A673 (cell line): ENCODE results near the gene TBX19. TPM values are rescaled to one million over a fixed set of nuclear protein-coding genes. Genes with fewer than 3 reads are reported as not detected.
A peak's percentile ranks its signal among the peaks of the same experiment; 100 is the strongest.

Experiments
- BruUV-seq: library from RNA; stranded (reverse); fragments of 400-500 nt; replicated peaks from 2 replicates; lab custom pipeline; 2021; lab: Mats Ljungman, UMichigan
- CTCF ChIA-PET: fragments of 300-600 bp; sonication (Branson Sonifier 250); formaldehyde crosslinking; loops from one replicate; lab custom pipeline; 2022; ENCODE audit warnings: antibody characterized with exemption; lab: Charles Lee
- POLR2A ChIA-PET: fragments of 300-600 bp; sonication (Branson Sonifier 250); formaldehyde crosslinking; loops from one replicate; lab custom pipeline; 2022; ENCODE audit warnings: antibody characterized with exemption; ENCODE audit not compliant: low non-redundant PET; lab: Charles Lee
- DNase-seq: peaks from one replicate; pipeline ENCODE4 v3.0.0-alpha.2; 2015; ENCODE audit warnings: low spot score
- H3K27ac ChIP-seq: fragments of 200-600 bp; sonication (generic); 2 replicates; pipeline ENCODE4 v1.5.1; 2016; ENCODE audit warnings: mixed run types, low read depth, mild to moderate bottlenecking, mixed read lengths, antibody characterized with exemption, low read length; ENCODE audit not compliant: poor library complexity, severe bottlenecking
- H3K27me3 ChIP-seq: fragments of 200-600 bp; sonication (generic); replicated peaks from 2 replicates; pipeline ENCODE4 v1.6.1; 2017; ENCODE audit warnings: mixed run types, low read depth, mild to moderate bottlenecking, mixed read lengths, antibody characterized with exemption, low read length; ENCODE audit not compliant: insufficient read depth, poor library complexity
- H3K36me3 ChIP-seq: fragments of 200-600 bp; sonication (generic); 2 replicates; pipeline ENCODE4 v1.6.1; 2016; ENCODE audit warnings: mixed run types, mild to moderate bottlenecking, mixed read lengths, antibody characterized with exemption, low read length; ENCODE audit not compliant: insufficient read depth, poor library complexity, severe bottlenecking
- H3K4me1 ChIP-seq: fragments of 200-600 bp; sonication (generic); 2 replicates; pipeline ENCODE4 v1.6.1; 2017; ENCODE audit warnings: mixed run types, mild to moderate bottlenecking, mixed read lengths, antibody characterized with exemption, low read length; ENCODE audit not compliant: insufficient read depth, poor library complexity, severe bottlenecking
- H3K4me3 ChIP-seq: fragments of 200-600 bp; sonication (generic); 2 replicates; pipeline ENCODE4 v1.5.1; 2016; ENCODE audit warnings: low read depth, mixed run types, mild to moderate bottlenecking, mixed read lengths, low read length; ENCODE audit not compliant: poor library complexity, severe bottlenecking
- H3K9me3 ChIP-seq: fragments of 200-600 bp; sonication (generic); 2 replicates; pipeline ENCODE4 v1.6.1; 2016; ENCODE audit warnings: mixed run types, low read depth, mild to moderate bottlenecking, mixed read lengths, antibody characterized with exemption, low read length; ENCODE audit not compliant: poor library complexity, severe bottlenecking
- EZH2 ChIP-seq: fragments of 200-600 bp; sonication (generic); IDR thresholded peaks from 2 replicates; pipeline ENCODE4 v1.6.1; 2017; ENCODE audit warnings: borderline replicate concordance, low read depth, mild to moderate bottlenecking, mixed read lengths, antibody characterized with exemption, low read length; ENCODE audit not compliant: poor library complexity, severe bottlenecking
- intact Hi-C: fragments of 100-400 bp; cut with micrococcal nuclease; formaldehyde crosslinking; loops from one replicate; pipeline ENCODE4 v1.10.0; 2022; ENCODE audit not compliant: unreplicated experiment
- total RNA-seq: library from RNA; stranded (reverse); gene quantifications from 2 replicates; pipeline ENCODE4 v1.2.3, GENCODE V29; 2021
- TF ChIP-seq, protein P1 (sequence below): fragments of 300-800, 200-600 bp; sonication (generic); conservative IDR thresholded peaks from 2 replicates; pipeline ENCODE4 v1.5.1; 2017; ENCODE audit warnings: low read depth, mild to moderate bottlenecking, antibody characterized with exemption, low read length, moderate library complexity, mixed read lengths

The TBX19 gene
- total RNA-seq, 1 experiment from 2014 or later: 2.5 TPM

DNA sequence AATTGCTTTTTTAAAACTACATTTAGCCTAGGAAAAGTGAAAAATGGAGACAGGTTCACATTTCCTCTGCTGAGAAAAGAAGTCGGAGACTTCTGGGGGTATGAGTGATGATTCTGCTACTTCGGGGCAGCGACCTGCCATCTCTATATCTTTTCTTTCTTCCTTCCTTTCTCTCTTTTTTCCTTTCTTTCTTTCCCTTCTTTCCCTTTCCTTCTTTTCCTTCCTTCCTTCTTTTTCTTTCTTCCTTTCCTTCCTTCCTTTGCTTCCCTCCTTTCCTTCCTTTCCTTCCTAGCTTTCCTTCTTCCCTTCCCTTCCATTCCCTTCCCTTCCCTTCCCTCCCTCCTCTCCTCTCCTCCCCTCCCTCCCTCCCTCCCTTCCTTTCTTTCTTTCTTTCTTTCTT, 17.8 kb downstream of the TBX19 start:
- CTCF ChIA-PET: no interaction called here
- DNase-seq: no peak
- Histone ChIP-seq H3K36me3 (no peaks in the 10 kb centered on the region), H3K4me3 (no peak overlapping the region), H3K27ac (no peak overlapping the region), H3K9me3 (no peaks in the 10 kb centered on the region), H3K4me1 (no peaks in the 10 kb centered on the region), H3K27me3 (no peaks in the 10 kb centered on the region)
- POLR2A ChIA-PET: no interaction called here
- no TSS peak for BruUV-seq
- intact Hi-C loops: no loop called here
- TF ChIP-seq, protein P1, sequence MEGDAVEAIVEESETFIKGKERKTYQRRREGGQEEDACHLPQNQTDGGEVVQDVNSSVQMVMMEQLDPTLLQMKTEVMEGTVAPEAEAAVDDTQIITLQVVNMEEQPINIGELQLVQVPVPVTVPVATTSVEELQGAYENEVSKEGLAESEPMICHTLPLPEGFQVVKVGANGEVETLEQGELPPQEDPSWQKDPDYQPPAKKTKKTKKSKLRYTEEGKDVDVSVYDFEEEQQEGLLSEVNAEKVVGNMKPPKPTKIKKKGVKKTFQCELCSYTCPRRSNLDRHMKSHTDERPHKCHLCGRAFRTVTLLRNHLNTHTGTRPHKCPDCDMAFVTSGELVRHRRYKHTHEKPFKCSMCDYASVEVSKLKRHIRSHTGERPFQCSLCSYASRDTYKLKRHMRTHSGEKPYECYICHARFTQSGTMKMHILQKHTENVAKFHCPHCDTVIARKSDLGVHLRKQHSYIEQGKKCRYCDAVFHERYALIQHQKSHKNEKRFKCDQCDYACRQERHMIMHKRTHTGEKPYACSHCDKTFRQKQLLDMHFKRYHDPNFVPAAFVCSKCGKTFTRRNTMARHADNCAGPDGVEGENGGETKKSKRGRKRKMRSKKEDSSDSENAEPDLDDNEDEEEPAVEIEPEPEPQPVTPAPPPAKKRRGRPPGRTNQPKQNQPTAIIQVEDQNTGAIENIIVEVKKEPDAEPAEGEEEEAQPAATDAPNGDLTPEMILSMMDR: no peak
- TF ChIP-seq EZH2: no peak

DNA sequence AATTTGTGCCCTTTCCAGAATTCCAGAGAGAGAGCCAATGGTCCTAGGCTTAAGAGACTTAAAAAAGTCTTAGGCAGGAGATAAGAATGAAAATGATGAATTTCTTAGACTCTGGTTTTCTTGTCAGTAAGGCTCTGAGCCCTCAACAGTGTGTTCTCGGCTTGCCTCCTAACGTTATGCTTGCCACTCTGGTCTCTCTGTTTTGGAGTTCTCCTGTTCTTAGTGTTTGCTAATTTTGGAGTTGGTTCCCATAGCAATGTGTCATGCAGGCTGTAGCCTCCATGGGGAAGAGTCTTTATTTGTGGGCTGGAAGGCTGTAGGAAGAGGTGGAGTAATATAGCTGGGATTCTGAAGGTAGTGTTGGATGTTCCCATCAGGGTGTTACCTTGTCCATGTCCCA, 19.9 kb downstream of the TBX19 start:
- BruUV-seq: no TSS peak
- POLR2A ChIA-PET: interaction anchor here (0.5 kb wide), 1 partner anchor 1568 kb away, joined by 3 read pairs; no protein-coding TSS in a partner anchor

DNA sequence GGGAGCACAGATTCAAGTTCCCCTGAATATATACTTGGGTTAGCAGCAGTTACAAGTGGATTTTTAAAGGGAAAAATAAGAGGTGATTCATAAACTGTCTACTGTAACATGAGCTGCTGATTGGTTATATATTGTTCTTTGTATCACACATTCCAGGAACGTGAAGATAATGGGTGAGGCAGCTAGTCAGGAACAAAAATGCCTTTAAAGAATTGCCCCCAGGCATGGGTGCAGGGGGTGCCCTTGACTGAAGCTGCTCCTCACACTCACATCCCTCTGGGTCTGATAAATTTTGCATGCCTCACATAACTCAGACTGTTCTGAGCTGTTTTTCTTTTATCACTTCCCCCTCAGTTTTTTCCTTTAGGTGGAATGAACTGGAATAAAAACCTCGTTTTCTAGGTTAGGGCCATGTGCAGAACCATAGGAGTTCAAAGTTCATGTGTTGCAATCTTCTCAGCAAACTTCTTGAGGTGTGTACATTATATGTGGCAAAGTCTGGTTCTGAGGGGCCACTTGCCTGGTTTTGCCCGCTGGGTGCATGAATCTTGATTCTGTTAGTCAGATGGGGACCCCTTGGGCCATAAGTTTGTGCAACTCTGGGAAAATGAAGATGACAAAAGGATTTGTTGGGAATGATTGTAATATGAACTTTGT, 21.1 kb downstream of the TBX19 start:
- intact Hi-C loops: no loop called here
- CTCF ChIA-PET: interaction anchor here (1.5 kb wide), 1 partner anchor 66 kb away, joined by 3 read pairs; no protein-coding TSS in a partner anchor
- Histone ChIP-seq H3K4me1 (peaks cover 7% of the 10 kb centered on the region), H3K27me3 (no peaks in the 10 kb centered on the region), H3K9me3 (no peaks in the 10 kb centered on the region), H3K4me3 (no peak overlapping the region), H3K27ac (no peak overlapping the region), H3K36me3 (no peaks in the 10 kb centered on the region)
- TF ChIP-seq, protein P1: no peak
- no peak for TF ChIP-seq EZH2
- DNase-seq: peak; percentile 24
- POLR2A ChIA-PET: interaction anchor here (0.6 kb wide), 1 partner anchor 15 kb away, joined by 5 read pairs; no protein-coding TSS in a partner anchor
- no TSS peak for BruUV-seq

More for the DNA sequence above, 19.9 kb downstream of the TBX19 start:
- TF ChIP-seq, protein P1: no peak
- no peak for TF ChIP-seq EZH2
- H3K9me3 ChIP-seq: no peaks in the 10 kb centered on the region
- intact Hi-C loops: no loop called here
- H3K36me3 ChIP-seq: no peaks in the 10 kb centered on the region
- CTCF ChIA-PET: no interaction called here
- H3K4me1 ChIP-seq: peaks cover 7% of the 10 kb centered on the region
- DNase-seq: no peak
- H3K27me3 ChIP-seq: no peaks in the 10 kb centered on the region
- H3K4me3 ChIP-seq: no peak overlapping the region
- H3K27ac ChIP-seq: no peak overlapping the region
